HFF-Myc (cell line): Measurements from ENCODE around the gene RETREG1.
A peak's percentile ranks its signal among the peaks of the same experiment; 100 is the strongest.

Experiments
- DNase-seq: peaks from one replicate; pipeline ENCODE4 v3.0.0-alpha.2; 2011; ENCODE audit warnings: low read depth; ENCODE audit errors: extremely low read depth
- H3K4me3 ChIP-seq: replicated peaks from 2 replicates; pipeline ENCODE4 v1.5.1; 2011; ENCODE audit warnings: low read depth, mild to moderate bottlenecking, control low read depth, low read length
- TF ChIP-seq, protein P1 (sequence below): IDR thresholded peaks from 2 replicates; pipeline ENCODE4 v1.5.1; 2012; ENCODE audit warnings: mild to moderate bottlenecking, low read depth, low read length, control low read depth; ENCODE audit errors: missing control alignments

Gene RETREG1, protein sequence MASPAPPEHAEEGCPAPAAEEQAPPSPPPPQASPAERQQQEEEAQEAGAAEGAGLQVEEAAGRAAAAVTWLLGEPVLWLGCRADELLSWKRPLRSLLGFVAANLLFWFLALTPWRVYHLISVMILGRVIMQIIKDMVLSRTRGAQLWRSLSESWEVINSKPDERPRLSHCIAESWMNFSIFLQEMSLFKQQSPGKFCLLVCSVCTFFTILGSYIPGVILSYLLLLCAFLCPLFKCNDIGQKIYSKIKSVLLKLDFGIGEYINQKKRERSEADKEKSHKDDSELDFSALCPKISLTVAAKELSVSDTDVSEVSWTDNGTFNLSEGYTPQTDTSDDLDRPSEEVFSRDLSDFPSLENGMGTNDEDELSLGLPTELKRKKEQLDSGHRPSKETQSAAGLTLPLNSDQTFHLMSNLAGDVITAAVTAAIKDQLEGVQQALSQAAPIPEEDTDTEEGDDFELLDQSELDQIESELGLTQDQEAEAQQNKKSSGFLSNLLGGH

DNA sequence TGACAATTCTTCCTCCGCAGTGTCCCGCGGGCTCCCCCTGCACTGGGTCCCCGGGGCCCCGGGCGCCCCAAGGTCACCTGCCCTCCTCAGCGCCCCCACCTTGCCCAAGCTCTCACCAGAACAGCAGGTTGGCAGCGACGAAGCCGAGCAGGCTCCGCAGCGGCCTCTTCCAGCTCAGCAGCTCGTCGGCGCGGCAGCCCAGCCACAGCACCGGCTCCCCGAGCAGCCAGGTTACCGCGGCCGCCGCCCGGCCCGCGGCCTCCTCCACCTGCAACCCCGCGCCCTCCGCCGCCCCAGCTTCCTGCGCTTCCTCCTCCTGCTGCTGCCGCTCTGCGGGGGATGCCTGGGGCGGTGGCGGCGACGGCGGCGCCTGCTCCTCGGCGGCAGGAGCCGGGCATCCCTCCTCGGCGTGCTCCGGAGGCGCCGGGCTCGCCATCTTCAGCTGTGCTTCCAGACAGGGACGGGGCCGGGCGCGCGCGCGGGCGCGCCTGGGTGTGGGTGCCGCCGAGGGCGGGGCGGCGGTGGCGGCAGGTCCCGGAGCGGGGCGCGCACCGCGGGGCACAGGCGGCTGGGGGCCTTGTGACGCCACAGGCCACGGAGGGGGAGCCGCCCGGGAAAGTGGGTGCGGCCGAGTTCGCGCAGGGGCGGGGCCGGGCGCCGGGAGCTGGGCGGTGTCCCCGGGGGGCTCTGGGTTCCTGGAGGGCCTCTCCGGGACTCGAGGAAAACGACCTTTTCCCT is at the start of gene RETREG1:
Gene RETREG1 (minus strand): TSS at position 462 of the 738 bp plus-strand sequence. CDS start 26 bp downstream, at position 436.
- TF ChIP-seq, protein P1, sequence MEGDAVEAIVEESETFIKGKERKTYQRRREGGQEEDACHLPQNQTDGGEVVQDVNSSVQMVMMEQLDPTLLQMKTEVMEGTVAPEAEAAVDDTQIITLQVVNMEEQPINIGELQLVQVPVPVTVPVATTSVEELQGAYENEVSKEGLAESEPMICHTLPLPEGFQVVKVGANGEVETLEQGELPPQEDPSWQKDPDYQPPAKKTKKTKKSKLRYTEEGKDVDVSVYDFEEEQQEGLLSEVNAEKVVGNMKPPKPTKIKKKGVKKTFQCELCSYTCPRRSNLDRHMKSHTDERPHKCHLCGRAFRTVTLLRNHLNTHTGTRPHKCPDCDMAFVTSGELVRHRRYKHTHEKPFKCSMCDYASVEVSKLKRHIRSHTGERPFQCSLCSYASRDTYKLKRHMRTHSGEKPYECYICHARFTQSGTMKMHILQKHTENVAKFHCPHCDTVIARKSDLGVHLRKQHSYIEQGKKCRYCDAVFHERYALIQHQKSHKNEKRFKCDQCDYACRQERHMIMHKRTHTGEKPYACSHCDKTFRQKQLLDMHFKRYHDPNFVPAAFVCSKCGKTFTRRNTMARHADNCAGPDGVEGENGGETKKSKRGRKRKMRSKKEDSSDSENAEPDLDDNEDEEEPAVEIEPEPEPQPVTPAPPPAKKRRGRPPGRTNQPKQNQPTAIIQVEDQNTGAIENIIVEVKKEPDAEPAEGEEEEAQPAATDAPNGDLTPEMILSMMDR = no peak
- DNase-seq = no peak
- H3K4me3 ChIP-seq = peak within 1 kb of the TSS; percentile 42

DNA sequence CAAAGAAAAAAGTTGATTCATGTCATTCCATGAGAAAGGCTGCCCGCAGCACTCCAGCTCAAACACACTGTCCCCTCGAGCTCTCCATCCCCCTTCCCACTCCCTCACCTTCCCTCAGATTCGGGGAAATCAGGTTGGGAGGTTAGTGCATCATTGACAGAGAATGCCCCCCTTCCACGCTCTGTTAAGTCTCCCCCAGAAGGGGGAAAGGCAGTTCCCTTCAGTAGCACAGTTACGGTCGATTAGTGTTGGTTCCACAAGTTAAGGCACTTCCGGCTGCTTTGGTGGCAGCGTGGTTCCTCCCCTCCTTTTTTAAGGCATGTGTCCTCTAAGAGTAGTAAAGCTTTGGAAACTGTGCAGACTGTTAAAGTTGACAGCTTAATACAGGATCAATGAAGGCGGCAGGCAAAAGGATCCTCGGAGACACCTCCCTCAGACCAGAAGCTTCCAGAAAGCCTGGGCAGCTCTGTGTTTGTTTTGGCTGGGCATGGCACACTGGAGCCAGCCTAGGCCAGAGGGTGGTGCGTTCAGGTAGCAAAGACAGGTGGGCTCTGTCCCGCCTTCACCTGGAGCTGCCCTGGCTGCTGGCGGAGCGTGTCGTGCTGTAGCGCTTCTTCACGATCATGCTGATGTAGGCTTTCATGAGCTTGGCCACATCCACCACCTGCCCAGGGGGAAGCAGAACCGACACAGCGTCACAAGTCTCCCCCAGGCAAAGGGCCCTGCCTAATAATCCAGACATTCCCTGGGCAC is 49.5 kb upstream of the RETREG1 start:
- DNase-seq = no peak
- no peak overlapping the region for H3K4me3 ChIP-seq
- TF ChIP-seq, protein P1 = no peak

DNA sequence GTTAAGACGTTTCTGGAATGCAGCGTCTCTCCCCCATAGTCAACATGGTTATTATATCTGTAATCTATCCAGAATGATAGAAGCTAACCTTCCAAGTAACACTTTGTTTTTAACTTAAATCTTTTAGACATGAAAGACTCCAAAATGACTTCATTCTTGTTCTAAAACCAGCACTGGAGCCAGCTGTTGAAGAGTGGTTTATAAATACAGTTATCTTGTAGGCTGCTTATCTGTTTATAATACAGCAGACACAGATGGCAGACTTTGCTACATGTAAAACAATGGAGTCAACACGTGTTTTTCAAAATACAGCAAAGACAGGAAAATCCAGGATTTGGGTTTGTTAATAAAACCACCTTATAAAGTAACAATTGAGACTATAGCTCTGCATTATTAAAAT is 48.8 kb upstream of the RETREG1 start:
- TF ChIP-seq, protein P1 = no peak
- no peak overlapping the region for H3K4me3 ChIP-seq
- DNase-seq = no peak

DNA sequence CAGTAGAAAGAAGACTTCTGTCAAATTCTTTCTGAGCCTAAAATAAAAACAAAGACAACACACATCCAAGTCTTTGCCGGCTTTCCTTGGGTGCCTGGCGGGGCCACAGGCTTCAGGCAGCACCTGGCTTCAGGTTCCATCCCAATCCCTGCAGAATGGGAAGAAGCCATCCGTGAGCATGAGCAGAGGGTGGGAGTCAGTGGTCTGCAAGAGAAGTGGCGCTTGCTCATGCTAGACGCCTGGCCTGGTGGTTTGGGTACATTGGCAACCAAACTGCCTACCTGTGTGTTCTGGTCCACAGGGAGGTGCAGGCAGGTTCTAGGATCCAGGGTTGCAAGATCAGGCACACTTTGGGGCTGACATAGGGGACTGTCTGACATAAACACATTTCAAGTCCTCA is 47.6 kb upstream of the RETREG1 start:
- no peak overlapping the region for H3K4me3 ChIP-seq
- DNase-seq = no peak
- TF ChIP-seq, protein P1 = no peak

DNA sequence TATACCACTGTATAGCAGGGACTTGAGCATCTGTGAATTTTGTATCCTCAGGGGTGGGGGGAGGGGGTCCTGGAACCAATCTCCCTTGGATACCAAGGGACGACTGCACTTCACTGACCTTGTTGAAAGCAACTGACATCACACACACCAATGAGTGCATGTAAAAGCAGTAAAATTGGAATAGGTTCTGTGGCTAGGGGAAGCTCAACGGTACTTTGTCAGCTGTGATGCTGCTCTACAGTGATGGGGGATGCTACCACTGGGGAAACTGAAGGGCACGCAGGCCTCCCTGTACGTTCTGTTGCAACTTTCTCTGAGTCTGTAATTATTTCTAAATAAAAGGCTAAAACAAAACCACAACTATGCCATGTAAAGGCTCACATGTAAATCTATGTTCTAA is 47.0 kb upstream of the RETREG1 start:
- DNase-seq = no peak
- TF ChIP-seq, protein P1 = no peak
- no peak overlapping the region for H3K4me3 ChIP-seq

DNA sequence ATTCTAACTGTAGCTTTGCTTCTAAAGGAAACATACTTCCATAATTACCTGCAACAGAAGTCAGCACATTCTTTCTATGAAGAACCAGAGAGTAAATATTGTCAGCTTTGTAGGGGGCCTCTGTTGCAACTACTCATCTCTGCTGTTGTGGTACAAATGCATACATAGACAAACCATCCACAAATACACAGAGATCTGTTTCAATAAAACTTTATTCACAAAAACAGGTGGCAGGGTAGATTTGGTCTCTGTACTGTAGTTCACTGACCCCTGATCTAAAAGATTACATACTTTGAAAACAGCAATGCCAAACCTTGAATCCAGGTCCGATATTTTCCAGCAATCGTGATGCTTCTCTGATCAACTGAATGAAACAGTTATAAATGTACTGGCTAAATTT is 44.9 kb upstream of the RETREG1 start:
- H3K4me3 ChIP-seq = no peak overlapping the region
- no peak for DNase-seq
- TF ChIP-seq, protein P1 = no peak
